HuH-7.5 (cell line): ENCODE measurements around the gene HHEX.
A peak's percentile ranks its signal among the peaks of the same experiment; 100 is the strongest.
"Not testable (repeated sequence)": the region's sequence is repeated elsewhere in the genome, so short reads cannot be mapped to it uniquely, and the experiment has no call there.

Experiments
- DNase-seq: peaks from one replicate; pipeline ENCODE4 v3.0.0; 2011; ENCODE audit warnings: low spot score

HHEX gene

DNA sequence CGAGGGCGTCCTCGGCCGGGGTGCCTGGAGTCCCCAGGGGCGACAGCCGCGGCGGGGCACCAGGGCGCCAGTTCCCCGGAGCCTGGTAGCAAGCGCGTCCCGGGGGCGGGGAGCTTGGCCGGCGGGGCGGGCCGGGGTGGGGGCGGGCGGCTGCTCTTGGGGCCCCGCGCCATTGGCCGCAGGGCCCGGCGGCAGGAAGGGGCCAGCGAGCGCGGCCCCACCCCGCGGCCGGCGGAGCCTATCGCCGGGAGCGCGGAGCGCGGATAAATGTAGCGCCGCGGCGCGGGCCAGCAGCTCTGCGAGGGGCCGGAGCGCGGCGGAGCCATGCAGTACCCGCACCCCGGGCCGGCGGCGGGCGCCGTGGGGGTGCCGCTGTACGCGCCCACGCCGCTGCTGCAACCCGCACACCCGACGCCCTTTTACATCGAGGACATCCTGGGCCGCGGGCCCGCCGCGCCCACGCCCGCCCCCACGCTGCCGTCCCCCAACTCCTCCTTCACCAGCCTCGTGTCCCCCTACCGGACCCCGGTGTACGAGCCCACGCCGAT lies at the start of gene HHEX:
TSS of gene HHEX (plus strand) at position 293 of the 548 bp plus-strand sequence. CDS start at position 325, 32 bp downstream.
- peak; percentile 83 for DNase-seq

DNA sequence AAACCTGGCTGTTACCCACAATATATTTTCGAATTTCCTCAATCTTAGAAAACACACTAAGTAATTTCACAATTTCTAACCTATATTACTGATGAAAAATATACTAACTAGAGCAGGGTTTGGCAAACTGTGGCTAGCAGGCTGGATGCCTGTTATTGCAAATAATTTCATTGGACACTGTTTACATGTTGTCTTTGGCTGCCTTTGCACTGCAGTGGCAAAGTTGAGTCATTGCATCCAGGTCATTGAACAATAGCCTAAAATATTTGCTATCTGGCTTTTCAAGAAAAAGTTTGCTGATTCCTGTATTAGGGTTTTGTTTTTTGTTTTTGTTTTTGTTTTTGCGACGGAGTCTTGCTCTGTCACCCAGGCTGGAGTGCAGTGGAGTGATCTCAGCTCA lies 49.6 kb upstream of the HHEX start:
- no peak for DNase-seq

DNA sequence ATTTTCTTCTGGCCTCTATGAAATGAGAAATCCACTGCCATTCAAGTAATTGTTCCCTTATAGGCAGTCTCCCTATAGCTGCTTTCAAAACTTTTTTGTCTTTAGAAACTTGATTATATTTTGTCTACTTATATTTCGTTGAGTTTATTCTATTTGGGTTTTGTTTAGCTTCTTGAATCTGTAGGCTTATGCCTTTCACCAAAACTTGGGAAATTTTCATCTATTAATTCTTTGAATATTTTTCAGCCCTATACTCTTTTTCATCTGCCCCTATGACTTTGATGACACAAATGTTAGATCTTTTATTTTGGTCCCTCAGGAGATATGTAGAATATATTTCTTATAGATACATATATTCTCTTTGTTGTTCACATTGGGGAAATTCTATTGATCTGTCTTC lies 48.3 kb upstream of the HHEX start:
- no peak for DNase-seq

DNA sequence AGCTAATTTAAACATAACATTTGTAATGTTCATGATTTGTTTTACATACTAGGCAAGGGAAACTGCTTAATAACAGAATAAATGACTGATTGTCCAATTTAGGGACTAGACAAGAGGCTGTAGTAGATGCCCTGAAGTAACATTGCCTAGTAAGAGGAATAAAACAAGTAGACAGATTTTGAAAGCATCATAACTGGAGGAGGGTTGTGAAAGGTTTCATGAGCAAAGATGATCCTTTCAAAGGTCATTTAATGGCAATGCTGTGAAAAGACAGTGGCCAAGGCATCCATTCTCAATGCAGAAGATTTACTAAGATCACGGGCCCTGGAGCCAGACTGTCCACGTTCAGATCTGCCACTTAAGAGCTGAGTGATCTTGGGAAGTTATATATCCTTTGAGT lies 44.8 kb upstream of the HHEX start:
- no peak for DNase-seq

DNA sequence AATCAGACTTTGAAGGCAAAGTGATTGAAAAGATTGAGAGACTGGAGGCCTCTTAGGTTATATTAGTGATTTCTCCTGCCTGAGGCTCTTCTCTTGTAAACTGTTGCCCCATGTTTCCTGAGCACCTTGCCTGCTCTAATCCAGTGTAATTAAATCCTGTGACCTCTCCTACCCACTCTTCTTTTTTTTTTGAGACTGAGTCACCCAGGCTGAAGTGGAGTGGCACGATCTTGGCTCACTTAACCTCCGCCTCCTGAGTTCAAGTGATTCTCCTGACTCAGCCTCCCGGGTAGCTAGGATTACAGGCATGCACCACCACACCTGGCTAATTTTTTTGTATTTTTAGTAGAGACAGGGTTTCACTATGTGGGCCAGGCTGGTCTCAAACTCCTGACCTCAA lies 38.9 kb upstream of the HHEX start:
- DNase-seq = not testable (repeated sequence)

DNA sequence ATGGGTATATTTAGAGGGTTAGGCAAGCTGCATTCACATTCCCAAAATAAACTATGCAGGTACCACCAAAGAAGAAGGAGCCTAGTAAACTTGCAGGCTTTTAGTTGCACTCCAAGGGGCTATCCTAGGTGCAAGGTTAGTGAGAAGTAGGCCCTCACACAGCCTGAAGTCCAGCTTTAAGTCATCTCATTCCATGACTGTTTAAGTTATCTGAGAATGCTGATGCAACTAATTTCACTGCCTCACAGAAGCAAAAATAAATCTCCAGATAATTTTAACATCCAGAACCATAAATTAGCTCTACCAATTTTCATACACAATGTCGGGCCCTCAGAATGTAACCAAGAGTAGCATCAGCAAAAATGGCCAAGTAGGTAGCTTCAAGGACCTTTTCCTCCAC lies 34.3 kb upstream of the HHEX start:
- DNase-seq = no peak

DNA sequence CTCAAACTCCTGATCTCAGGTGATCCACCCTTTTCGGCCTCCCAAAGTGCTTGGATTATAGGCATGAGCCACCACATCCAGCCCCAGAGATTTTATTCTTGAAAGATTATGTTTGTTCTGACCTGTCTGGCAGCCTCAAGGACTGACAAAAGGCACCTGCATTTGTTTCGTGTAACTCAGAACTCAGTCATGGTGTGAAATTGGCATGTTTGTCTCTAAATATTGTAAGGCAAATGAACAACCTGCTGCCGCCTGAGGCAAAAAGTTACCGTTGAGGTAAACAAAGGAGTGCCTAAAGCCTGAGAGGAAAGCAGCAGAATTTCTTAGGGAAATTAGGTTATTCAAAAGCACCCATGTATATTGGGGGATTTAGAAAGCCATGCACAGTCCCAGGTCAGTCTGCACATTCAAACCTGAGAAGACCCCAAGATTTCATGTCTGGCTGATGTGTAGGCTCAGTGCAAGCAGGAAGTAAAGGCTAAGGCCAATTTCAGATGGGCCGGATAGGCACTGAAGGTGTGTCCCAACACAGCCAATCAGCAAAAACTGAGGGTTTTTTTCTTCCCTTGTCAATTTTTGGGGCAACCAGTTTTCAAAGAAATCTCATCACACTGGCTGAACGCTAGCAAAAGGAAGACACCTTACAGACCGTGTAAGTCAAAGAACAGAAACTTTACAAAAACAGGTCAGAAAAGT lies 33.3 kb upstream of the HHEX start:
- no peak for DNase-seq

DNA sequence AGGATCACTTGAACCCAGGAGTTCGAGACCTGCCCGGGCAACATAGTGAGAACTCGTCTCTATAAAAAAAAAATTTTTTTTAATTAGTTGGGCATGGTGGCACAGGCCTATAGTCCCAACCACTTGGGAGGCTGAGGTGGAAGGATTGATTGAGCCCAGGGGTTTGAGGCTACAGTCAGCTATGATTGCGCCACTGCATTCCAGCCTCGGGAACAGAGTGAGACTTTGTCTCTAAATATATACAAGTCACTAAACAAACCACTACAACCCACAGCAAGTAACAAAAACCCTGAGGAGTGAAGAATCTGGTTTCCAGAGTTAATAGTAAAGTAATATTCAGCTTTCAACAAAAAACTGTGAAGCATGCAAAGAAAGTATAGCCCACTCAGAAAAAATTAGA lies 32.7 kb upstream of the HHEX start:
- DNase-seq = no peak

DNA sequence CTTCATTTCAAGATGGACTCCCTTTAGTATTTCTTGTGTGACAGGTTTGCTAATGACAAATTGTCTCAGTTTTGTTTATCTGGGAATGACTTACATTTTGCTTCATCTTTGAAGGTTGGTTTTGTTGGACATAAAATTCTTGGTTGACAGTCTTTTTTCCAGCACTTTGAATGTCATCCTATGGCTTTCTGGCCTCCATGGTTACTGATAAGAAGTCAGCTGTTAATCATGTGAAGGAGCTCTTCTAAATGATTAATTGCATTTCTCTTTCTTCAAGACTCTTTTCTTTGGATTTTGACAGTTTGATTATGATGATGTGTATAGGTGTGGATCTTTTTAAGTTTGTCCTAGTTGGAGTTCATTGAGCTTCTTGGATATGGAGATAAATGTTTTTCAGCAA lies 26.9 kb upstream of the HHEX start:
- DNase-seq = no peak

DNA sequence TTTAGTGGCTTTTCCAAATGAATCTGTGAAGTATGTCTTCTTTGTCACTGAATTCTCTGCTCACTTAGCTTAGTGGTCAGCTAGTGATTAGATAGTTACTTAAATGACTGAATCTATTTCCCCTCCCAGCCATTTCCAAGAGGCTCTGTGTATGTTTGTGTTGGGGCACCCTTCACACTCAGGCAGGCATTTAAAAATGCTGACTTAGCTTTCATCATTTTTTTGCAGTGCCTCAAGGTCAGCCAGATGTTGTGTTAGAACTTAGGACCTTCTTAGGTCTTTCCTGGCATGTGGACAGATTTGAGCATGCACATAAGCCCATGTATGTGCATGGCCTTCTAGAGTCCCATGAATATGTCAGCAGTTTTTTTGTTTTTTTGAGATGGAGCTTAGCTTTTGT lies 25.4 kb upstream of the HHEX start:
- DNase-seq = no peak

DNA sequence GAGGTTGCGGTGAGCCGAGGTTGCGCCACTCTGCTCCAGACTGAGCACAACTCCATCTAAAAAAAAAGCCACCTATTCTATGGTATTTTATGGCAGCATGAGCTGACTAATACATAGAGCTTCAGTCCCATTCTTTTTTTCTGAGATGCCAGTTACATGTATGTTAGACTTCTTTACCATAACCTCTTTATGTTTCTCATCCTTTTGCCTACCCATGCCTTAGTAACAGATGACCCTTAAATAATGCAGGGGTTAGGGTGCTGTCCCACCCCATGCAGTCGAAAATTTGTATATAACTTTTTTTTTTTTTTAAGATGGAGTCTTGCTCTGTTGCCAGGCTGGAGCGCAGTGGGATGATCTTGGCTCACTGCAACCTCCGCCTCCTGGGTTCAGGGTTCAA lies 22.7 kb upstream of the HHEX start:
- no peak for DNase-seq

DNA sequence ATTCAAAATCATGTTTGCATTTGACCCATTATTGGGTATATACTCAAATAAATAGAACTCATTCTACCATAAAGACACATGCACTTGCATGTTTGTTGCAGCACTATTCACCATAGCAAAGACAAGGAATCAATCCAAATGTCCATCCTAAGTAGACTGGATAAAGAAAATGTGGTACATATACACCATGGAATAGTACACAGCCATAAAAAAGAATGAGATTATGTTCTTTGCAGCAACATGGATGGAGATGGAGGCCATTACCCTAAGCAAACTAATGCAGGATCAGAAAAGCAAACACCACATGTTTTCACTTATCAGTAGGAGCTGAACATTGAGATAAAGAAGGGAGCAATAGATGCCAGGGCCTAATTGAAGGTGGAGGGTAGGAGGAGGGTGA lies 12.0 kb upstream of the HHEX start:
- DNase-seq = no peak

DNA sequence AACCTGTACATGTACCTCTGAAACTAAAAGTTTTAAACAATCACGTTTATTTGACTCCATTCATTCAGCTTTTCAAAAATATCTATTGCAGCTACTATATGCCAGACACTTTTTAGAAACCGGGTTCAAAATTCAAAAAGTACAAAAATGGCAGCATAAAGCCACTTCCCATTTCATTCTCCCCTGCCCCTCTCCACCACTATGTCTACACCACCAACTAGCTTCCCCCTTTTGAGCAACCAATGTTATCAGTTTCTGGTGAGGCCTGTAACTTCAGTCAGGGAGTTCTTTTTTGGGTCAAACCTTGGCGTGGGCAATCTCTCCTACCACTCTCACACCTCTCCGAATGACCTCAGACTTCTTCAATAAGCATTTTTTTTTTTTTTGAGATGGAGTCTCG lies 11.5 kb upstream of the HHEX start:
- DNase-seq = no peak

DNA sequence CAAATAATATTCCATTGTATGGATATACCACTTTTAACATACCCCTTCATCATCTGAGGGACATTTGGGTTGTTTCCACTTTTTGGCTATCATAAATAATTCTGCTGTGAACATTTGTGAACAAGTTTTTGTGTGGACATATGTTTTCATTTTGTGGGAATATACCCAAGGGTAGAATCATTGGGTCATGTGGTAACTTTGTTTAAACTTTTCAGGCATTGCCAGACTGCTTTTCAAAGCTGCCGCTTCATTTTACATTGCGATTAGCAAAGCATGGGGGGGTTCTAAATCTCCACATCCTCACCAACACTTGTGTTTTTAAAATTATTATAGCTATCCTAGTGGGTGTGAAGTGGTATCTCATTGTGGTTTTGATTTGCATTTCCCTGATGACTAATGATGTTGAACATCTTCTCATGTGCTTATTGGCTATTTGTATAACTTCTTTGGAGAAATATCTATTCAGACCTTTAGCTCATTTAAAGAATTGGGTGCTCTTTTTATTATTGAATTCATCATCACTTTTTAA lies 8.4 kb upstream of the HHEX start:
- no peak for DNase-seq

DNA sequence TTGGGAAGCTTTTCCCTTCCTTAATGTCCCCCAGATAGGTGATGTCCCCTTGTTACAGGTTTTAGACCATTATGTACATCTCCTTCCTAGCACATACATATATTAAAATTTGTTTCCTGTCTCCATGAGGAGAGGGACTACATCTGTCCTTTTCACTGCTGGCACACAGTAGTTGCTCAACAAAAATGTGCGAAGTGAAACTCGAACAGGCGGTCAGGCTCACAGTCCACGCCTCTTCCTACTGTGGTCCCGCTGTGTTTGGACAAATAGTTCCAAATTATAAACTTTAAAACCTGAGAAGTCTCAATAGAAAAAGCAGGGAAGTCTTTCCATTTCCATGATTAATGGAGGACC lies 1.2 kb upstream of the HHEX start:
- no peak for DNase-seq

DNA sequence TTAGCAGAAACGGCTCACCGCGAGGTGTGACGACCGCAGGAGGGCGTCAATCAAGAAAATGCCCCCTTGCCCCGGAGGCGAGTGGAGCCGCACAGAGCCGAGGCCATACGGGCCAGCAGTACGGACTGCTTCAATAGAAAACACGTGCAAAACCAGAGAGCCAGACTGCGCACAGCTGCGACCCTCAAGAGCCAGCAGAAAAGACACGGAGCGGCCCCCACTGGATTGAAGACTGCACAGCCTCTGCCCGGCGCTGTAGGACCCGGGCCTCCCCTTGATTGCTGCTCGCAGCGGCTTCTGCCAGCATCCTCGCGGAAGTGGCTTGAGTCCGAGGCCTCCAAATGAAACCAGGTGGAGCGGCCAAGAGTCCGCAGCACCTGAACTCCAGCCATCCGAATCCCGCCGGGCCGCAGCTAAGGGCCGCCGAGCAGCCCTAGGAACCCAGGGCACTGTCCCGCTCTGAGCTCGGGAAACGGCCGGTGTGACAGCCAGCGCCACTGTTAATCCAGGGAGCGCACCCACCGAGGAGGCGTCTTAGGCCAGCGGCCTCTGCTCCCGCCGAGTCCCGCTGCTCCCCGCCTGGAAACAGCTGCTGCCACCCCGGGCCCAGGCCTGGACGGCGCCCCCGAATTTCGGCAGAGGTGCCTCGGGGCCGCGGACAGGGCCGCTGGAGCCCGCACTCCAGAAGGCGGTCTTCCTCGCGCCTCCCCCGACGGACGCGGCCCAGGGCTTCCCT lies 660 bp upstream of the HHEX start:
- DNase-seq = no peak

DNA sequence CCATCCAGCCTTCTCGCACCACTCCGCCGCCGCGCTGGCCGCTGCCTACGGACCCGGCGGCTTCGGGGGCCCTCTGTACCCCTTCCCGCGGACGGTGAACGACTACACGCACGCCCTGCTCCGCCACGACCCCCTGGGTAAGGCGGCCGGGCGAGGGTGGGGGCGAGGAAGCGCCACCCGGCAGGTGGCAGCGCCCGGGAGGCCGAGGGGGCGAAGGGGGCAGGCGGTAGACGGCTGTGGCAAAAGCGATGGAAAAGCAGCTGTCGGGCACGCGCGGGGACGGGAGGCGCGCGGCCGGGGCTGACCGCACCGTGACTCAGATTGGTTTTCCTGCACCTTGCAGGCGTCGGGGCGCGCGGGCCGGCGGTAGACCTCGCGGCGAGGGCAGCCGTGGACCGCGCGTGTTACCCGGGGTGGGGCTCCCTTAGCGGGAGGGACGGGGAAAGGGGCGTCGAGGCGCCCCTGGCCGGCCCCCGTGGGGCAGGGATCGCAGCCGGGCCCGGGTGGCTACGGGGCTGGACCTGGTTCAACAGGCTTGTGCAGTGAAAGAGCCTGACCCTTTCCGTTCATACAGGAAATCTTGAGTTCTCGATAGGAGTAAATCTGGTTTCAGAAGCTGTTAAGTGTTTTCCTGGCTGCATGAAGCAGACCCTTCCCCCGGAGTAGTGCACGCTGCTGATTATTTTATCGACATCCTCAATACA lies 608 bp downstream of the HHEX start:
- DNase-seq = no peak

DNA sequence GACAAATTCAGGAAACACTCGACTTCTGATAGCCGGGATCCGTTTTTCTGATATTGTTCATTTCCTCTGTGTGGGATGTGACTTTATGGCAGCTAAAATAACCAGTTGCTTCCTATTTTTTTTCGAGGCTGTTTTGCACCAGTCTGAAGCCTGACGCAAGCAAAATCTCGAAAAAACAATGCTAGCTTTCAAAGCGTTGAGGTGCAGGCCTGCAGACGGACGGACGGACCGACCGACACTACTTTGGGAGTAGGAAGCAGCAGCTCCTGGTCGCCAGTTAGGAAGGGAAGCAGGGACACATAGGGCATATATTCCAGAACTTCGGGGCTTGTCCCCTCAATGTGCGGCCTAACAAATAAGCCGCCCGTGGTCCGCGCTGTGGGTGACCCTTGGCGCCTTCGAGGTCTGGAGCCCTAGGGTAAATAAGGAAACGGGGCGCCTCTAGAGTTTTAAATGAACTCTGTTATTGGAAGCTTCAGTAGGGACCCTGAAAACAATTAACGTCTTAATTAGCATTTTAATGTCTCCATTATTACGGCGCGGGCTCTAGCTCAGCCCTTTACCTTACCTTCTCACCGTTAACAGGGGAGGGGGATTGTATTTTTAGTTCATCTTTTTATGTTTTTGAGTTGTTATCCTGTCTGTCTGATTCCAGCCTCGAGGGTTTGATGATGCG lies 1.3 kb downstream of the HHEX start:
- no peak for DNase-seq

DNA sequence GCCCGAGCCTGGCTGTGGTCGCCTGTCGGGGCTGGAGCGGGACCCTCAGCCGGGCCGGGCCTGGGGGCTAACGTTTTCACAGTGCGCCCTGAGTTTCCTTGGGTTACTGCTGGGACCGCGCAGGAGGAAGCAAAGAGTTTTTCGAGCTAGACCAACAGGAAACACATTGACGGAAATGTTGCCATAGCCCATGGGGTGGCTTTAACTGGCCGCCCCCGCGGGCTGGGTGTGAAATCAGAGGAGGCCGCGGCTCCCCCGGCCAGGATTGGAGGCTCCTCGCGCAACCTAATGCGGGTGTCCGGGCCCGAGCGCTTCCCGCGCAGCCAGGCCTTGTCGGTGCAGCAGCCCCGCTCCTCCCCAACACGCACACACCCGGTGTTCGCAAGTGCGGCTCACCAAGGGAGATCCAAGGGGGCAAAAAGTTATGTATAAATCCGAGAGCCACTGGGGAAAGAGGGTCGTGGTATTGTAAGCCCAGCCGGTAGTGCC lies 1.9 kb downstream of the HHEX start:
- no peak for DNase-seq

DNA sequence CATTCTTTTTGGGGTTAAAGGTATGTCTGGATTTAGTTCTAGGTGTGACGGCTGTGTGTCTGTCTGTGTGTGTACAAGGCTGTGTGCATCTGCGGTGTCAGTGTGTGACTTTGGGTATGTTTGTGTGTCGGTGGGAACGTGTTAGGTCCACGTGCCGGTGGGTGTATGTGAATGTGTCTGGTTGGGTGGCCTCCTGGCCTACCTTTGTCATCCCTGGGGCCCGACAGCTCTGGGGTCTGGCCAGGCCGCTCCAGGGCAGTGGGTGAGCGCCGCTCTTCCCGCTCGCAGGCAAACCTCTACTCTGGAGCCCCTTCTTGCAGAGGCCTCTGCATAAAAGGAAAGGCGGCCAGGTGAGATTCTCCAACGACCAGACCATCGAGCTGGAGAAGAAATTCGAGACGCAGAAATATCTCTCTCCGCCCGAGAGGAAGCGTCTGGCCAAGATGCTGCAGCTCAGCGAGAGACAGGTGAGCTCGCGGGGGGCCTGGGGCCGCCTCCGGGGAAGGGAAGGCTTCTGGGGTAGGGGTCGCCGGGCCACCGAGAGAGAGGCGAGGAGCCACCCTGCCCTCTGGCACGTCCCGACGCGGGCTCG lies 2.4 kb downstream of the HHEX start:
- no peak for DNase-seq

DNA sequence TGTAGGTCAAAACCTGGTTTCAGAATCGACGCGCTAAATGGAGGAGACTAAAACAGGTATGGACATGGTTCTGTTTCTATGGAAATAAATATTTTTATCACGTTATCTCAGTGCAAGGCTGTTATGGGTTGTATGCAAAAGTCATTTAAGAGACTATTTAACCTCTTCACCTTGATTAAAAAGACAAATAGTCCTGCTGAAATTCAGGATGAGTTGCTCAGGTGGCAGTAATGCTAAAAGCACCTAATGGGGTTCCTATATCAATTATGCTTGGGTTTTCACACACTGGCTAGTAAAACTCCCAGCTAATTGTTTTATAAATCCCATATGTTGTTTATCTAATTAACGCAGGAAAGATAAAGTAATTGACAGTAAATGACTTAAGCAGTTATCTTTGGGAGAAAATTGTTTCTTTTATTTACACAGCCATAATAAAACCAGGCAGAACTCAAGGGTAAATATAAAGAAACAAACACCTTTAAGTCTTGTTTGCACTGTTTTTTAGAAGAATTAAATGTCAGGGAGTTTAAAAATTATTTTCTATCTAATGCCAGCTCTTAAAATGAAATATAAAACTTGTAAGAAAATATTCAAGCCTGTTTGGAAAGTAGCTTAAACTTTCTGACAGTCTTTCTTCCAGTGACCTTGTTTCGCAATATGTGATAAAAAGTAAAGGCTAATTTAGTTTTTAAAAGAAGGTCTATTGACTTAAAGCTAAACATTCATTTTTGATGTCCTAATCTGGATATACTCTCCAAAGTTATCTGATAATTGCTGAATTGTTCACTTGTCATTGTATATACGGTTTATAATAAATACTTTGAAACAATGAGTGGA lies 3.2 kb downstream of the HHEX start:
- DNase-seq = no peak
